HepG2 (cell line): Measurements from ENCODE around the gene TACC2. TPM values are rescaled to one million over a fixed set of nuclear protein-coding genes. Genes with fewer than 3 reads are reported as not detected.

Experiments used
- ATAC-seq: fragments of 200-7000 bp; cut with Tn5 transposase; 3 replicates; pipeline ENCODE4 v1.9.1; 2020; ENCODE audit warnings: mild to moderate bottlenecking, moderate library complexity
- BruUV-seq: library from RNA; stranded (reverse); fragments of 400-500 nt; replicated peaks from 2 replicates; lab custom pipeline; 2021; lab: Mats Ljungman, UMichigan
- CTCF ChIA-PET: fragments of 300-600 bp; formaldehyde crosslinking; extraction: SDS; loops from one replicate; lab custom pipeline; 2021; ENCODE audit warnings: low total read pairs, inconsistent platforms, low intra/inter-chr PET ratio; lab: Yijun Ruan, JAX
- POLR2A ChIA-PET: fragments of 350-600 bp; sonication (Branson Sonifier 250); formaldehyde crosslinking; loops from one replicate; lab custom pipeline; 2020; ENCODE audit warnings: antibody characterized with exemption, inconsistent platforms; lab: Yijun Ruan, JAX
- DNase-seq: peaks from one replicate; pipeline ENCODE4 v3.0.0-alpha.2; 2015; ENCODE audit warnings: low spot score
- FAIRE-seq: peaks from 3 replicates; lab custom pipeline; 2011; peaks lifted over from hg19 to GRCh38; lab: Jason Lieb, UNC
- H2AFZ ChIP-seq: one replicate; pipeline ENCODE4 v1.6.1; 2011; ENCODE audit warnings: low read length, inconsistent platforms
- H3K27ac ChIP-seq: fragments of 300-600 bp; 3 replicates; pipeline ENCODE4 v1.8.0; 2011; ENCODE audit warnings: mixed run types, mild to moderate bottlenecking, mixed read lengths, low read length, inconsistent platforms; ENCODE audit not compliant: insufficient read depth; ENCODE audit errors: extremely low read length
- H3K27me3 ChIP-seq, 2 experiments: fragments of 200-600 bp in 1 of 2; 2 replicates in 1 of 2; 3 replicates in 1 of 2; pipeline versions ENCODE4 v1.6.0 to v1.8.0; 2011; ENCODE audit warnings: low read length in 2 of 2, mild to moderate bottlenecking in 2 of 2, moderate library complexity in 2 of 2, inconsistent platforms in 1 of 2; ENCODE audit not compliant: insufficient read depth in 2 of 2, control insufficient read depth in 1 of 2
- H3K36me3 ChIP-seq, 2 experiments: fragments of 200-600 bp in 1 of 2; replicated peaks in 1 of 2; 2 replicates in 1 of 2; 3 replicates in 1 of 2; pipeline versions ENCODE4 v1.5.1 to v1.8.0; 2011; ENCODE audit warnings: low read length in 2 of 2, inconsistent platforms in 1 of 2; ENCODE audit not compliant: insufficient read depth in 2 of 2, control insufficient read depth in 1 of 2
- H3K4me1 ChIP-seq: 2 replicates; pipeline ENCODE4 v1.5.1; 2012; ENCODE audit warnings: low read length, inconsistent platforms; ENCODE audit not compliant: insufficient read depth
- H3K4me2 ChIP-seq: 2 replicates; pipeline ENCODE4 v1.6.0; 2011; ENCODE audit warnings: low read depth, low read length, inconsistent platforms
- H3K4me3 ChIP-seq, 3 experiments: fragments of 200-600 bp in 1 of 3; sonication (generic), shearing (Covaris generic) in 1 of 3; replicated peaks in 1 of 3; 2 replicates each; pipeline ENCODE4 v1.5.1; 2011 to 2016; ENCODE audit warnings: low read length in 3 of 3, inconsistent platforms in 2 of 3, low read depth in 2 of 3, mild to moderate bottlenecking in 2 of 3, control low read depth in 1 of 3, mixed read lengths in 1 of 3; ENCODE audit not compliant: insufficient read depth in 1 of 3
- H3K79me2 ChIP-seq: one replicate; pipeline ENCODE4 v1.6.1; 2011; ENCODE audit warnings: low read length, inconsistent platforms; ENCODE audit not compliant: insufficient read depth
- H3K9ac ChIP-seq: 2 replicates; pipeline ENCODE4 v1.6.0; 2011; ENCODE audit warnings: mild to moderate bottlenecking, low read depth, low read length, inconsistent platforms; ENCODE audit not compliant: insufficient read depth
- H3K9me3 ChIP-seq: 2 replicates; pipeline ENCODE4 v1.5.1; 2012; ENCODE audit warnings: mild to moderate bottlenecking, low read length
- H4K20me1 ChIP-seq: 2 replicates; pipeline ENCODE4 v1.6.0; 2011; ENCODE audit warnings: inconsistent platforms, mild to moderate bottlenecking, low read length, moderate library complexity; ENCODE audit not compliant: insufficient read depth
- CEBPB ChIP-seq: IDR thresholded peaks from 2 replicates; pipeline ENCODE4 v1.6.1; 2011; ENCODE audit warnings: low read depth, low read length, improper control_type of control experiment, borderline replicate concordance
- CEBPG ChIP-seq: IDR thresholded peaks from 2 replicates; pipeline ENCODE4 v1.6.1; 2016
- NFRKB ChIP-seq: fragments of 450-650 bp; IDR thresholded peaks from 2 replicates; pipeline ENCODE4 v1.6.1; 2017
- TRIM24 ChIP-seq: sonication (generic); formaldehyde crosslinking; IDR thresholded peaks from 2 replicates; pipeline ENCODE4 v1.8.0; 2022; ENCODE audit warnings: mild to moderate bottlenecking, missing genetic modification reagents
- ZC3H4 ChIP-seq: sonication (generic); formaldehyde crosslinking; IDR thresholded peaks from 2 replicates; pipeline ENCODE4 v1.4.0; 2020; ENCODE audit warnings: missing genetic modification reagents, borderline replicate concordance
- WGBS: methylation state at CpG from one replicate; pipeline ENCODE4 v1.1.6; 2017; ENCODE audit warnings: low lambda C conversion rate; 5-methylcytosine and 5-hydroxymethylcytosine counted together
- in situ Hi-C: cut with HindIII; loops from 2 replicates; pipeline ENCODE4 v1.10.0; 2017; ENCODE audit warnings: low pct_unique_long_range_greater_than_20kb; ENCODE audit not compliant: extremely low pct_ligation_motif_present
- intact Hi-C: fragments of 100-400 bp; cut with micrococcal nuclease; formaldehyde crosslinking; loops from one replicate; pipeline ENCODE4 v1.10.0; 2022; ENCODE audit not compliant: unreplicated experiment
- polyA plus RNA-seq, 8 experiments: library from polyadenylated mRNA; depleted of rRNA in 3 of 8; stranded (reverse) in 7 of 8; unstranded in 1 of 8; fragments of >200 nt; fragmentation: Illumina TruSeq in 4 of 8; extraction: Trizol in 4 of 8; gene quantifications; 2 replicates each; pipeline versions ENCODE4 v1.2.1 to v1.2.3, GENCODE V29; 2011 to 2016; ENCODE audit warnings: low read depth in 4 of 8, missing spikeins in 1 of 8, mixed read lengths in 1 of 8; ENCODE audit not compliant: insufficient read depth in 1 of 8
- total RNA-seq, 5 experiments: library from RNA; depleted of rRNA; stranded (reverse); fragments of >200 nt; fragmentation: Illumina TruSeq; extraction: Trizol; gene quantifications; 2 replicates each; pipeline ENCODE4 v1.2.3, GENCODE V29; 2016; ENCODE audit warnings: low read depth in 1 of 5
- TF ChIP-seq, protein P1 (sequence below): sonication (generic); formaldehyde crosslinking; IDR thresholded peaks from 2 replicates; pipeline ENCODE4 v1.8.1; 2022; ENCODE audit warnings: mild to moderate bottlenecking, missing genetic modification reagents
- TF ChIP-seq, protein P2 (sequence below): IDR thresholded peaks from 2 replicates; pipeline ENCODE4 v1.6.1; 2012; ENCODE audit warnings: low read depth, low read length, improper control_type of control experiment
- TF ChIP-seq, protein P3 (sequence below): sonication (generic); formaldehyde crosslinking; IDR thresholded peaks from 2 replicates; pipeline ENCODE4 v1.5.0; 2020; ENCODE audit warnings: mild to moderate bottlenecking, missing genetic modification reagents, borderline replicate concordance
- TF ChIP-seq, protein P4 (sequence below): sonication (generic); formaldehyde crosslinking; IDR thresholded peaks from 2 replicates; pipeline ENCODE4 v1.4.0; 2020; ENCODE audit warnings: low read depth, missing genetic modification reagents

The TACC2 gene
- total and polyA plus RNA-seq, 2 of the 13 experiments (the other 11 are each of a cell fraction or from before 2014, with no cell fraction given), result 11.8 to 16.0 TPM

DNA sequence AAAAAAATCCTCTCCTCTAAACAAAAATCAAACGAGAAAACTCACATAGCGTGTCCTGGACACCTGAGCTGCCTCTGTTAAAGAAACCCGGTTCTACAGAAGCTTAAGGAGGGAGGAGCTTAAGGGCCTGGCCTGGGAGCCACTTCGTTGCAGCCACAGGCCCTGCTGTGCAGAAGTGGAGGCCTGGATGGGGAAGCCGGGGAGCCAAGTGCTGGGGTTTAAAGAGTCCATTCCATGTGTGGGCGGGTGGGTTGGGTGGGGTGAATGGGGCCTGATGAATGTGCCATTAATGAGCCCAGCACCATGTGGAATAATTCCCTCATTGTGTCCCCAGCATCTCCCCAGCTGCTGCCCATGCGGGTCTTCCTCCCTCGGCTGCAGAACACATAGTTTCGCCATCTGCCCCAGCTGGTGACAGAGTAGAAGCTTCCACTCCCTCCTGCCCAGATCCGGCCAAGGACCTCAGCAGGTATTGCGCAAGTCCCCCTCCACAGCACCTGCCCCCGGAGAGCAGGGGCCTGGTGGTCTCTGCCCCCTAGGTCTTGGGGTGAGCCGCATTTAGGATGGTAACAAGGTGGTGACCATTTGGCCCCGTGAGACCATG lies 154.4 kb downstream of the TACC2 start:
- no peak for FAIRE-seq
- peaks cover 15 to 30% of the 10 kb centered on the region in 2 experiments for H3K36me3 ChIP-seq
- H3K9me3 ChIP-seq, result no peaks in the 10 kb centered on the region
- in situ Hi-C loops (no loop called here), intact Hi-C loops (loop anchor here (1.0 to 10.0 kb wide), 2 partner anchors 33 to 121 kb away; no protein-coding TSS in a partner anchor)
- POLR2A ChIA-PET, result interaction anchor here (1.3 kb wide), 1 partner anchor 34 kb away, joined by 3 read pairs; no protein-coding TSS in a partner anchor
- ATAC-seq, result no peak
- H3K27ac ChIP-seq, result no peak overlapping the region
- no peak overlapping the region for H3K4me3 ChIP-seq
- no peak overlapping the region for H3K9ac ChIP-seq
- no peaks in the 10 kb centered on the region for H3K27me3 ChIP-seq
- H3K4me1 ChIP-seq, result peaks cover 31% of the 10 kb centered on the region
- peaks cover 7% of the 10 kb centered on the region for H3K79me2 ChIP-seq
- H2AFZ ChIP-seq, result no peak overlapping the region
- TF ChIP-seq, protein P1, sequence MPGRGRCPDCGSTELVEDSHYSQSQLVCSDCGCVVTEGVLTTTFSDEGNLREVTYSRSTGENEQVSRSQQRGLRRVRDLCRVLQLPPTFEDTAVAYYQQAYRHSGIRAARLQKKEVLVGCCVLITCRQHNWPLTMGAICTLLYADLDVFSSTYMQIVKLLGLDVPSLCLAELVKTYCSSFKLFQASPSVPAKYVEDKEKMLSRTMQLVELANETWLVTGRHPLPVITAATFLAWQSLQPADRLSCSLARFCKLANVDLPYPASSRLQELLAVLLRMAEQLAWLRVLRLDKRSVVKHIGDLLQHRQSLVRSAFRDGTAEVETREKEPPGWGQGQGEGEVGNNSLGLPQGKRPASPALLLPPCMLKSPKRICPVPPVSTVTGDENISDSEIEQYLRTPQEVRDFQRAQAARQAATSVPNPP (CRISPR knock-in tag), result no peak
- no peak for TF ChIP-seq TRIM24 (CRISPR knock-in tag)
- TF ChIP-seq, protein P2, sequence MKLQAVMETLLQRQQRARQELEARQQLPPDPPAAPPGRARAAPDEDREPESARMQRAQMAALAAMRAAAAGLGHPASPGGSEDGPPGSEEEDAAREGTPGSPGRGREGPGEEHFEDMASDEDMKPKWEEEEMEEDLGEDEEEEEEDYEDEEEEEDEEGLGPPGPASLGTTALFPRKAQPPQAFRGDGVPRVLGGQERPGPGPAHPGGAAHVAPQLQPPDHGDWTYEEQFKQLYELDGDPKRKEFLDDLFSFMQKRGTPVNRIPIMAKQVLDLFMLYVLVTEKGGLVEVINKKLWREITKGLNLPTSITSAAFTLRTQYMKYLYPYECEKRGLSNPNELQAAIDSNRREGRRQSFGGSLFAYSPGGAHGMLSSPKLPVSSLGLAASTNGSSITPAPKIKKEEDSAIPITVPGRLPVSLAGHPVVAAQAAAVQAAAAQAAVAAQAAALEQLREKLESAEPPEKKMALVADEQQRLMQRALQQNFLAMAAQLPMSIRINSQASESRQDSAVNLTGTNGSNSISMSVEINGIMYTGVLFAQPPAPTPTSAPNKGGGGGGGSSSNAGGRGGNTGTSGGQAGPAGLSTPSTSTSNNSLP, result no peak
- TF ChIP-seq CEBPB, result peak; percentile 94
- TF ChIP-seq, protein P3, sequence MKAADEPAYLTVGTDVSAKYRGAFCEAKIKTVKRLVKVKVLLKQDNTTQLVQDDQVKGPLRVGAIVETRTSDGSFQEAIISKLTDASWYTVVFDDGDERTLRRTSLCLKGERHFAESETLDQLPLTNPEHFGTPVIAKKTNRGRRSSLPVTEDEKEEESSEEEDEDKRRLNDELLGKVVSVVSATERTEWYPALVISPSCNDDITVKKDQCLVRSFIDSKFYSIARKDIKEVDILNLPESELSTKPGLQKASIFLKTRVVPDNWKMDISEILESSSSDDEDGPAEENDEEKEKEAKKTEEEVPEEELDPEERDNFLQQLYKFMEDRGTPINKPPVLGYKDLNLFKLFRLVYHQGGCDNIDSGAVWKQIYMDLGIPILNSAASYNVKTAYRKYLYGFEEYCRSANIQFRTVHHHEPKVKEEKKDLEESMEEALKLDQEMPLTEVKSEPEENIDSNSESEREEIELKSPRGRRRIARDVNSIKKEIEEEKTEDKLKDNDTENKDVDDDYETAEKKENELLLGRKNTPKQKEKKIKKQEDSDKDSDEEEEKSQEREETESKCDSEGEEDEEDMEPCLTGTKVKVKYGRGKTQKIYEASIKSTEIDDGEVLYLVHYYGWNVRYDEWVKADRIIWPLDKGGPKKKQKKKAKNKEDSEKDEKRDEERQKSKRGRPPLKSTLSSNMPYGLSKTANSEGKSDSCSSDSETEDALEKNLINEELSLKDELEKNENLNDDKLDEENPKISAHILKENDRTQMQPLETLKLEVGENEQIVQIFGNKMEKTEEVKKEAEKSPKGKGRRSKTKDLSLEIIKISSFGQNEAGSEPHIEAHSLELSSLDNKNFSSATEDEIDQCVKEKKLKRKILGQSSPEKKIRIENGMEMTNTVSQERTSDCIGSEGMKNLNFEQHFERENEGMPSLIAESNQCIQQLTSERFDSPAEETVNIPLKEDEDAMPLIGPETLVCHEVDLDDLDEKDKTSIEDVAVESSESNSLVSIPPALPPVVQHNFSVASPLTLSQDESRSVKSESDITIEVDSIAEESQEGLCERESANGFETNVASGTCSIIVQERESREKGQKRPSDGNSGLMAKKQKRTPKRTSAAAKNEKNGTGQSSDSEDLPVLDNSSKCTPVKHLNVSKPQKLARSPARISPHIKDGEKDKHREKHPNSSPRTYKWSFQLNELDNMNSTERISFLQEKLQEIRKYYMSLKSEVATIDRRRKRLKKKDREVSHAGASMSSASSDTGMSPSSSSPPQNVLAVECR (CRISPR knock-in tag), result no peak
- TF ChIP-seq ZC3H4 (CRISPR knock-in tag), result no peak
- peak; percentile 78 for TF ChIP-seq CEBPG (CRISPR knock-in tag)
- TF ChIP-seq, protein P4, sequence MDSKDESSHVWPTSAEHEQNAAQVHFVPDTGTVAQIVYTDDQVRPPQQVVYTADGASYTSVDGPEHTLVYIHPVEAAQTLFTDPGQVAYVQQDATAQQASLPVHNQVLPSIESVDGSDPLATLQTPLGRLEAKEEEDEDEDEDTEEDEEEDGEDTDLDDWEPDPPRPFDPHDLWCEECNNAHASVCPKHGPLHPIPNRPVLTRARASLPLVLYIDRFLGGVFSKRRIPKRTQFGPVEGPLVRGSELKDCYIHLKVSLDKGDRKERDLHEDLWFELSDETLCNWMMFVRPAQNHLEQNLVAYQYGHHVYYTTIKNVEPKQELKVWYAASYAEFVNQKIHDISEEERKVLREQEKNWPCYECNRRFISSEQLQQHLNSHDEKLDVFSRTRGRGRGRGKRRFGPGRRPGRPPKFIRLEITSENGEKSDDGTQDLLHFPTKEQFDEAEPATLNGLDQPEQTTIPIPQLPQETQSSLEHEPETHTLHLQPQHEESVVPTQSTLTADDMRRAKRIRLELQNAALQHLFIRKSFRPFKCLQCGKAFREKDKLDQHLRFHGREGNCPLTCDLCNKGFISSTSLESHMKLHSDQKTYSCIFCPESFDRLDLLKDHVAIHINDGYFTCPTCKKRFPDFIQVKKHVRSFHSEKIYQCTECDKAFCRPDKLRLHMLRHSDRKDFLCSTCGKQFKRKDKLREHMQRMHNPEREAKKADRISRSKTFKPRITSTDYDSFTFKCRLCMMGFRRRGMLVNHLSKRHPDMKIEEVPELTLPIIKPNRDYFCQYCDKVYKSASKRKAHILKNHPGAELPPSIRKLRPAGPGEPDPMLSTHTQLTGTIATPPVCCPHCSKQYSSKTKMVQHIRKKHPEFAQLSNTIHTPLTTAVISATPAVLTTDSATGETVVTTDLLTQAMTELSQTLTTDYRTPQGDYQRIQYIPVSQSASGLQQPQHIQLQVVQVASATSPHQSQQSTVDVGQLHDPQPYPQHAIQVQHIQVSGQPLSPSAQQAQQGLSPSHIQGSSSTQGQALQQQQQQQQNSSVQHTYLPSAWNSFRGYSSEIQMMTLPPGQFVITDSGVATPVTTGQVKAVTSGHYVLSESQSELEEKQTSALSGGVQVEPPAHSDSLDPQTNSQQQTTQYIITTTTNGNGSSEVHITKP (CRISPR knock-in tag), result no peak
- TF ChIP-seq NFRKB, result no peak
- DNase-seq, result no peak
- H3K4me2 ChIP-seq, result no peak overlapping the region
- H4K20me1 ChIP-seq, result peaks cover 22% of the 10 kb centered on the region
- CTCF ChIA-PET, result interaction anchor here (0.9 kb wide), 1 partner anchor 89 kb away, joined by 3 read pairs; no protein-coding TSS in a partner anchor
- WGBS, result 88% methylated on average over 11 of the region's 14 CpGs
- no TSS peak for BruUV-seq
